ENCODE results near the gene PARD3B. TPM values are rescaled to one million over a fixed set of nuclear protein-coding genes. Genes with fewer than 3 reads are reported as not detected.

The PARD3B gene
- total RNA-seq, 1 experiment from 2014 or later: 2.0 TPM

DNA sequence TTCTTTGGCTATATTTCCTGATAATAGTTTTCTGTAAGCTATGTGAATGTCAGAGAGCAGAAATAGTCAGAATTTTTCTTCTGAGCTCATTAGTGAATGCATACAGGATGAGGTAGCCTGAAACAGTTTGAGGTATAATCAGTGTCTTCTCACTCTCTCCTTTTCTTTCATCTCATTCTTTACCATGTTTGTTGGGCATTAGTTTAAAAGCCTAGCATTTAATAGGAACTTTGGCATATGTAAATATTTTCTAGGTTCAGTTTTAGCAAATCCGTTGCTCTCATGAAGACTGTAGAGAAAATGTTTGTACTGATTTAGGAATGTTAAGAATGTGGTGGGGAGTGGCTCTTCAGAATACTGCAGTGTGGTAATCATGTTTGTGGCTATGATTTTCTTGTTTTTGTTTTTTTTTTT, 119.4 kb downstream of the PARD3B start:
- TF ChIP-seq EZH2phosphoT487 (IDR thresholded peaks at IDR 0.05; ENCODE audit: borderline replicate concordance) (no peak), EZH2 (IDR thresholded peaks at IDR 0.05) (no peak), SIN3A (IDR thresholded peaks at IDR 0.05; ENCODE audit: low read depth) (no peak), ZFX (IDR thresholded peaks at IDR 0.05) (no peak), EGR1 (IDR thresholded peaks at IDR 0.05; ENCODE audit: low read depth) (no peak), POLR2AphosphoS5 (IDR thresholded peaks at IDR 0.05; ENCODE audit: low read depth, low read length) (no peak), JUND (IDR thresholded peaks at IDR 0.05) (no peak), POLR2A (IDR thresholded peaks at IDR 0.05; ENCODE audit: borderline replicate concordance, extremely low read depth, insufficient read depth, insufficient read length) (no peak), CBX3 (IDR thresholded peaks at IDR 0.05; ENCODE audit: low read depth) (no peak), ELF1 (IDR thresholded peaks at IDR 0.05; ENCODE audit: borderline replicate concordance, low read depth) (no peak)
- TF ChIP-seq, protein P1, sequence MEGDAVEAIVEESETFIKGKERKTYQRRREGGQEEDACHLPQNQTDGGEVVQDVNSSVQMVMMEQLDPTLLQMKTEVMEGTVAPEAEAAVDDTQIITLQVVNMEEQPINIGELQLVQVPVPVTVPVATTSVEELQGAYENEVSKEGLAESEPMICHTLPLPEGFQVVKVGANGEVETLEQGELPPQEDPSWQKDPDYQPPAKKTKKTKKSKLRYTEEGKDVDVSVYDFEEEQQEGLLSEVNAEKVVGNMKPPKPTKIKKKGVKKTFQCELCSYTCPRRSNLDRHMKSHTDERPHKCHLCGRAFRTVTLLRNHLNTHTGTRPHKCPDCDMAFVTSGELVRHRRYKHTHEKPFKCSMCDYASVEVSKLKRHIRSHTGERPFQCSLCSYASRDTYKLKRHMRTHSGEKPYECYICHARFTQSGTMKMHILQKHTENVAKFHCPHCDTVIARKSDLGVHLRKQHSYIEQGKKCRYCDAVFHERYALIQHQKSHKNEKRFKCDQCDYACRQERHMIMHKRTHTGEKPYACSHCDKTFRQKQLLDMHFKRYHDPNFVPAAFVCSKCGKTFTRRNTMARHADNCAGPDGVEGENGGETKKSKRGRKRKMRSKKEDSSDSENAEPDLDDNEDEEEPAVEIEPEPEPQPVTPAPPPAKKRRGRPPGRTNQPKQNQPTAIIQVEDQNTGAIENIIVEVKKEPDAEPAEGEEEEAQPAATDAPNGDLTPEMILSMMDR (IDR thresholded peaks at IDR 0.05 in 2 of 3, conservative IDR thresholded peaks at IDR 0.05 in 1 of 3; ENCODE audit: borderline replicate concordance in 1 of 3, insufficient read depth in 1 of 3, low read depth in 2 of 3, low read length in 2 of 3): no peak
- TF ChIP-seq, protein P2, sequence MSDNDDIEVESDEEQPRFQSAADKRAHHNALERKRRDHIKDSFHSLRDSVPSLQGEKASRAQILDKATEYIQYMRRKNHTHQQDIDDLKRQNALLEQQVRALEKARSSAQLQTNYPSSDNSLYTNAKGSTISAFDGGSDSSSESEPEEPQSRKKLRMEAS (IDR thresholded peaks at IDR 0.05): no peak
- TF ChIP-seq, protein P3, sequence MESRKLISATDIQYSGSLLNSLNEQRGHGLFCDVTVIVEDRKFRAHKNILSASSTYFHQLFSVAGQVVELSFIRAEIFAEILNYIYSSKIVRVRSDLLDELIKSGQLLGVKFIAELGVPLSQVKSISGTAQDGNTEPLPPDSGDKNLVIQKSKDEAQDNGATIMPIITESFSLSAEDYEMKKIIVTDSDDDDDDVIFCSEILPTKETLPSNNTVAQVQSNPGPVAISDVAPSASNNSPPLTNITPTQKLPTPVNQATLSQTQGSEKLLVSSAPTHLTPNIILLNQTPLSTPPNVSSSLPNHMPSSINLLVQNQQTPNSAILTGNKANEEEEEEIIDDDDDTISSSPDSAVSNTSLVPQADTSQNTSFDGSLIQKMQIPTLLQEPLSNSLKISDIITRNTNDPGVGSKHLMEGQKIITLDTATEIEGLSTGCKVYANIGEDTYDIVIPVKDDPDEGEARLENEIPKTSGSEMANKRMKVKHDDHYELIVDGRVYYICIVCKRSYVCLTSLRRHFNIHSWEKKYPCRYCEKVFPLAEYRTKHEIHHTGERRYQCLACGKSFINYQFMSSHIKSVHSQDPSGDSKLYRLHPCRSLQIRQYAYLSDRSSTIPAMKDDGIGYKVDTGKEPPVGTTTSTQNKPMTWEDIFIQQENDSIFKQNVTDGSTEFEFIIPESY (IDR thresholded peaks at IDR 0.05; ENCODE audit: extremely low read depth, insufficient replicate concordance, low read length): no peak
- no peak for ATAC-seq
- RAD21 ChIA-PET (ENCODE audit: low non-redundant PET in 1 of 2, low total read pairs in 2 of 2, uncharacterized antibody in 2 of 2, unreplicated experiment in 2 of 2): no interaction called here
- H3K9ac ChIP-seq (ENCODE audit: low read length): no peak overlapping the region
- POLR2A ChIA-PET: no interaction called here
- no peaks in the 10 kb centered on the region for H3K4me1 ChIP-seq (ENCODE audit: control insufficient read depth in 1 of 2, insufficient read depth in 2 of 2, low read length in 2 of 2)
- H3K9me3 ChIP-seq (ENCODE audit: control insufficient read depth in 1 of 2, insufficient read depth in 1 of 2, low read depth in 1 of 2, low read length in 2 of 2): no peaks in the 10 kb centered on the region
- intact Hi-C loops (cut with micrococcal nuclease): no loop called here
- BruUV-seq (replicated peaks): no TSS peak
- no peak overlapping the region for H3K27ac ChIP-seq (ENCODE audit: low read depth, low read length)
- no peak overlapping the region for H3K4me2 ChIP-seq (ENCODE audit: low read length)
- no peak for DNase-seq (ENCODE audit: low read depth, low spot score)
- H4K20me1 ChIP-seq (ENCODE audit: insufficient read depth): no peaks in the 10 kb centered on the region
- no peaks in the 10 kb centered on the region for H3K36me3 ChIP-seq (ENCODE audit: control insufficient read depth in 1 of 2, insufficient read depth in 2 of 2, low read length in 2 of 2)
- CTCF ChIA-PET: no interaction called here
- no peak overlapping the region for H3K4me3 ChIP-seq (replicated peaks in 1 of 2; ENCODE audit: low read depth in 1 of 2, low read length in 2 of 2)
- no peak overlapping the region for H2AFZ ChIP-seq (ENCODE audit: low read depth, low read length, poor library complexity, severe bottlenecking)
- no peaks in the 10 kb centered on the region for H3K79me2 ChIP-seq (ENCODE audit: insufficient read depth, low read length)
- no peaks in the 10 kb centered on the region for H3K9me2 ChIP-seq (ENCODE audit: insufficient read depth)
- H3K27me3 ChIP-seq (ENCODE audit: insufficient read depth, low read length): no peaks in the 10 kb centered on the region
